Endothelial cell of umbilical vein (primary cell): ENCODE results near the gene CCDC60.

Experiments used
- EZH2 ChIP-seq: IDR thresholded peaks from 2 replicates; pipeline ENCODE4 v1.6.1; 2012; ENCODE audit warnings: borderline replicate concordance, low read depth, mild to moderate bottlenecking, moderate library complexity, low read length, inconsistent platforms; ENCODE audit not compliant: severe bottlenecking
- MYC ChIP-seq: IDR thresholded peaks from one replicate; pipeline ENCODE4 v1.6.1; 2011; ENCODE audit warnings: mild to moderate bottlenecking, low read depth, low read length
- POLR2A ChIP-seq: IDR thresholded peaks from 2 replicates; pipeline ENCODE4 v1.6.1; 2012; ENCODE audit warnings: low read depth, mild to moderate bottlenecking, control low read depth, low read length
- POLR2AphosphoS5 ChIP-seq: IDR thresholded peaks from 2 replicates; pipeline ENCODE4 v1.6.1; 2012; ENCODE audit warnings: low read depth, mild to moderate bottlenecking, control low read depth, low read length, moderate library complexity; ENCODE audit not compliant: insufficient read depth
- TF ChIP-seq, protein P1 (sequence below), 2 donors: IDR thresholded peaks; 1 replicate in 1 of 2; 2 replicates in 1 of 2; pipeline ENCODE4 v1.5.1; 2011; ENCODE audit warnings: low read length in 2 of 2, mild to moderate bottlenecking in 2 of 2, moderate library complexity in 2 of 2, control low read depth in 1 of 2, inconsistent platforms in 1 of 2, low read depth in 1 of 2; ENCODE audit not compliant: insufficient read depth in 1 of 2; ENCODE audit errors: extremely low read depth in 1 of 2

DNA sequence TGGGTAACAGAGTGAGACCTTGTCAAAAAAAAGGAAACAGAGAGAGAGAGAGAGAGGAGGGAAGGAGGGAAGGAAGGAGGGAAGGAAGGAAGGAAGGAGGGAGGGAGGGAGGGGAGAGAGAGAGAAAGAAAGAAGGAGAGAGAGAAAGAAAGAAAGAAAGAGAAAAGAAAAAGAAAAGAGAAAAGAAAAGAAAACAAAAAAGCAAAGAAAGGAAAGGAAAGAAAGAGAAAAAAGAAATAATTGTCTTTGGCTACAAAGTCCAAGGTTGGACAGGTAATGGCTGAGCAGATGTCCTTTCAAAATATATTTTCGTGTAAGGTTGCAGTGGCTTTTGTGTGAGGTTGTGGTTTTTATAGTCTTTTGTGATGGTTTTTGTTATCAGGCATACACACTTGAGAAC is 21.6 kb upstream of the CCDC60 start:
- TF ChIP-seq POLR2A (no peak), MYC (no peak), POLR2AphosphoS5 (no peak), EZH2 (no peak)
- TF ChIP-seq, protein P1, sequence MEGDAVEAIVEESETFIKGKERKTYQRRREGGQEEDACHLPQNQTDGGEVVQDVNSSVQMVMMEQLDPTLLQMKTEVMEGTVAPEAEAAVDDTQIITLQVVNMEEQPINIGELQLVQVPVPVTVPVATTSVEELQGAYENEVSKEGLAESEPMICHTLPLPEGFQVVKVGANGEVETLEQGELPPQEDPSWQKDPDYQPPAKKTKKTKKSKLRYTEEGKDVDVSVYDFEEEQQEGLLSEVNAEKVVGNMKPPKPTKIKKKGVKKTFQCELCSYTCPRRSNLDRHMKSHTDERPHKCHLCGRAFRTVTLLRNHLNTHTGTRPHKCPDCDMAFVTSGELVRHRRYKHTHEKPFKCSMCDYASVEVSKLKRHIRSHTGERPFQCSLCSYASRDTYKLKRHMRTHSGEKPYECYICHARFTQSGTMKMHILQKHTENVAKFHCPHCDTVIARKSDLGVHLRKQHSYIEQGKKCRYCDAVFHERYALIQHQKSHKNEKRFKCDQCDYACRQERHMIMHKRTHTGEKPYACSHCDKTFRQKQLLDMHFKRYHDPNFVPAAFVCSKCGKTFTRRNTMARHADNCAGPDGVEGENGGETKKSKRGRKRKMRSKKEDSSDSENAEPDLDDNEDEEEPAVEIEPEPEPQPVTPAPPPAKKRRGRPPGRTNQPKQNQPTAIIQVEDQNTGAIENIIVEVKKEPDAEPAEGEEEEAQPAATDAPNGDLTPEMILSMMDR (IDR thresholded peaks at IDR 0.05; ENCODE audit: extremely low read depth in 1 of 2, insufficient read depth in 1 of 2, low read depth in 1 of 2, low read length in 2 of 2) = no peak
